A549 (cell line): ENCODE data around the gene LINC00305. TPM values are rescaled to one million over a fixed set of nuclear protein-coding genes. Genes with fewer than 3 reads are reported as not detected.

Experiments used
- ATAC-seq, 2 experiments: fragments of 200-7000 bp in 1 of 2; fragments of >200 bp in 1 of 2; cut with Nextera tagmentation in 1 of 2; cut with Tn5 transposase in 1 of 2; 3 replicates each; pipeline versions ENCODE4 v1.8.0 to v1.9.1; 2018 to 2020; ENCODE audit warnings: mild to moderate bottlenecking in 1 of 2, moderate library complexity in 1 of 2
- CTCF ChIA-PET: fragments of 300-600 bp; sonication (Branson Sonifier 250); formaldehyde crosslinking; extraction: SDS; loops from one replicate; lab custom pipeline; 2021; ENCODE audit warnings: antibody characterized with exemption, inconsistent platforms; lab: Yijun Ruan, JAX
- POLR2A ChIA-PET: fragments of 350-600 bp; formaldehyde crosslinking; extraction: SDS; loops from one replicate; lab custom pipeline; 2021; ENCODE audit warnings: antibody characterized with exemption, inconsistent platforms; lab: Yijun Ruan, JAX
- DNase-seq, 2 experiments: peaks; one replicate each; pipeline versions ENCODE4 v3.0.0 to v3.0.0-alpha.2; 2011 to 2016; ENCODE audit warnings: low read depth in 1 of 2, low spot score in 1 of 2
- FAIRE-seq: peaks from 2 replicates; lab custom pipeline; 2011; peaks lifted over from hg19 to GRCh38; lab: Jason Lieb, UNC
- H3K27ac ChIP-seq, 2 experiments: fragments of >200 bp; sonication (Bioruptor Twin); formaldehyde crosslinking; 3 replicates each; pipeline ENCODE4 v1.5.1; 2016 to 2017
- H3K4me1 ChIP-seq: fragments of >200 bp; sonication (Bioruptor Twin); formaldehyde crosslinking; 3 replicates; pipeline ENCODE4 v1.6.1; 2016
- H3K4me2 ChIP-seq: fragments of >200 bp; sonication (Bioruptor Twin); formaldehyde crosslinking; 3 replicates; pipeline ENCODE4 v1.6.1; 2016
- H3K4me3 ChIP-seq: fragments of >200 bp; sonication (Bioruptor Twin); formaldehyde crosslinking; 3 replicates; pipeline ENCODE4 v1.5.1; 2016
- H3K9me3 ChIP-seq: fragments of >200 bp; sonication (Bioruptor Twin); formaldehyde crosslinking; 3 replicates; pipeline ENCODE4 v1.6.1; 2016
- ATOH8 ChIP-seq: fragments of 250-450 bp; sonication (Bioruptor Pico); IDR thresholded peaks from 2 replicates; pipeline ENCODE4 v1.5.0; 2020; ENCODE audit warnings: low read depth, mild to moderate bottlenecking, moderate library complexity
- CBX2 ChIP-seq: fragments of 200-600 bp; sonication (generic); IDR thresholded peaks from 2 replicates; pipeline ENCODE4 v1.6.1; 2016; ENCODE audit warnings: low read depth, mild to moderate bottlenecking, borderline replicate concordance
- CBX8 ChIP-seq: fragments of 200-600 bp; sonication (generic); IDR thresholded peaks from 2 replicates; pipeline ENCODE4 v1.6.1; 2016
- CHD4 ChIP-seq: fragments of 200-600 bp; sonication (generic); IDR thresholded peaks from 2 replicates; pipeline ENCODE4 v1.6.1; 2016; ENCODE audit warnings: antibody characterized with exemption, mild to moderate bottlenecking, borderline replicate concordance
- EHMT2 ChIP-seq: fragments of 200-600 bp; sonication (generic); IDR thresholded peaks from 2 replicates; pipeline ENCODE4 v1.6.1; 2016; ENCODE audit warnings: antibody characterized with exemption, low read depth, mild to moderate bottlenecking, moderate library complexity
- ELK1 ChIP-seq: fragments of 150-350 bp; IDR thresholded peaks from 2 replicates; pipeline ENCODE4 v1.6.1; 2014; ENCODE audit warnings: low read depth, mild to moderate bottlenecking, low read length
- EP300 ChIP-seq, 2 experiments: fragments of >200 bp; sonication (Bioruptor Twin); formaldehyde crosslinking; IDR thresholded peaks; 2 replicates in 1 of 2; 3 replicates in 1 of 2; pipeline ENCODE4 v1.6.1; 2016 to 2017
- ESRRA ChIP-seq: fragments of 150-350 bp; IDR thresholded peaks from 2 replicates; pipeline ENCODE4 v1.6.1; 2014; ENCODE audit warnings: mild to moderate bottlenecking, low read length, borderline replicate concordance
- FOSB ChIP-seq: fragments of 250-450 bp; sonication (Bioruptor Pico); IDR thresholded peaks from 2 replicates; pipeline ENCODE4 v1.5.0; 2020; ENCODE audit warnings: mild to moderate bottlenecking, moderate library complexity
- GATA3 ChIP-seq: IDR thresholded peaks from 2 replicates; pipeline ENCODE4 v1.6.1; 2012; ENCODE audit warnings: borderline replicate concordance
- HMGXB4 ChIP-seq: fragments of 250-450 bp; sonication (Bioruptor Pico); IDR thresholded peaks from 2 replicates; pipeline ENCODE4 v1.5.0; 2021; ENCODE audit warnings: mild to moderate bottlenecking, moderate library complexity, borderline replicate concordance
- JUN ChIP-seq, 2 experiments: fragments of >200 bp; sonication (Bioruptor Twin); formaldehyde crosslinking; IDR thresholded peaks; 2 replicates in 1 of 2; 3 replicates in 1 of 2; pipeline ENCODE4 v1.6.1; 2016 to 2017
- MAX ChIP-seq: IDR thresholded peaks from 2 replicates; pipeline ENCODE4 v1.6.1; 2012
- MAZ ChIP-seq: fragments of 150-350 bp; IDR thresholded peaks from 2 replicates; pipeline ENCODE4 v1.6.1; 2014; ENCODE audit warnings: antibody characterized with exemption, low read depth, low read length, borderline replicate concordance
- NFE2L2 ChIP-seq: fragments of 150-350 bp; conservative IDR thresholded peaks from 2 replicates; pipeline ENCODE4 v1.6.1; 2014; ENCODE audit warnings: low read length
- POLR2A ChIP-seq: IDR thresholded peaks from 2 replicates; pipeline ENCODE4 v1.6.1; 2012; ENCODE audit warnings: mild to moderate bottlenecking, low read length
- POLR2AphosphoS2 ChIP-seq: conservative IDR thresholded peaks from 2 replicates; pipeline ENCODE4 v1.6.1; 2012; ENCODE audit warnings: low read length, improper control_type of control experiment, inconsistent platforms
- RAD21 ChIP-seq, 2 experiments: fragments of >200 bp in 1 of 2; sonication (Bioruptor Twin) in 1 of 2; formaldehyde crosslinking in 1 of 2; IDR thresholded peaks in 1 of 2; conservative IDR thresholded peaks in 1 of 2; 2 replicates in 1 of 2; 3 replicates in 1 of 2; pipeline ENCODE4 v1.6.1; 2012 to 2018; ENCODE audit warnings: inconsistent platforms in 1 of 2
- RCOR1 ChIP-seq: fragments of 150-350 bp; IDR thresholded peaks from 2 replicates; pipeline ENCODE4 v1.6.1; 2014; ENCODE audit warnings: antibody characterized with exemption, low read length, low read depth
- REST ChIP-seq: fragments of 200-600 bp; sonication (generic); IDR thresholded peaks from 2 replicates; pipeline ENCODE4 v1.6.1; 2016; ENCODE audit warnings: antibody characterized with exemption, mild to moderate bottlenecking, moderate library complexity
- RFX5 ChIP-seq: fragments of 450-650 bp; IDR thresholded peaks from 2 replicates; pipeline ENCODE4 v1.7.1; 2014; ENCODE audit warnings: antibody characterized with exemption, mild to moderate bottlenecking, moderate library complexity
- SMC3 ChIP-seq: fragments of >200 bp; sonication (Bioruptor Twin); formaldehyde crosslinking; IDR thresholded peaks from 3 replicates; pipeline ENCODE4 v1.6.1; 2018; ENCODE audit warnings: inconsistent platforms
- TFCP2L1 ChIP-seq: fragments of 250-450 bp; sonication (Bioruptor Pico); IDR thresholded peaks from 2 replicates; pipeline ENCODE4 v1.5.0; 2021; ENCODE audit warnings: mild to moderate bottlenecking
- ZC3H11A ChIP-seq: fragments of 450-650 bp; IDR thresholded peaks from 2 replicates; pipeline ENCODE4 v1.6.1; 2014; ENCODE audit warnings: antibody characterized with exemption, mild to moderate bottlenecking
- ZFP36 ChIP-seq: fragments of 450-650 bp; IDR thresholded peaks from 2 replicates; pipeline ENCODE4 v1.6.1; 2014; ENCODE audit warnings: borderline replicate concordance; ENCODE audit not compliant: partially characterized antibody
- ZSCAN20 ChIP-seq: fragments of 250-450 bp; sonication (Bioruptor Pico); IDR thresholded peaks from 2 replicates; pipeline ENCODE4 v1.8.0; 2022; ENCODE audit warnings: mild to moderate bottlenecking, moderate library complexity
- whole genome bisulfite sequencing: methylation state at CpG from one replicate; pipeline ENCODE4 v1.1.6; 2017; ENCODE audit errors: missing lambda C conversion rate; 5-methylcytosine and 5-hydroxymethylcytosine counted together
- polyA plus RNA-seq, 4 experiments: library from polyadenylated mRNA; depleted of rRNA in 3 of 4; stranded (reverse); fragments of >200 nt; fragmentation: RNase III in 1 of 4; extraction: RNeasy Plus Mini Kit Qiagen cat#74134 plus additional on column Dnase treatment in 1 of 4; gene quantifications; 2 replicates in 3 of 4; 3 replicates in 1 of 4; pipeline ENCODE4 v1.2.3, GENCODE V29; 2011 to 2017

The LINC00305 gene
- polyA plus RNA-seq, 2 of the 4 experiments (the other 2 are of a cell fraction) = not detected

- no peak overlapping the region for H3K27ac ChIP-seq
- POLR2A ChIA-PET = no interaction called here
- CTCF ChIA-PET = no interaction called here
Measured at GRCh38 chr18:64097497-64097896, 51.4 kb downstream of the LINC00305 start.

GRCh38 chr18:64095056-64095455 lies 53.8 kb downstream of the LINC00305 start:
- ATAC-seq (no peak), DNase-seq (no peak), FAIRE-seq (no peak)
- H3K9me3 ChIP-seq = no peaks in the 10 kb centered on the region
- 24% methylated on average over 1 of the region's 1 CpG for WGBS
- POLR2A ChIA-PET = no interaction called here
- H3K27ac ChIP-seq = no peak overlapping the region
- H3K4me3 ChIP-seq = no peak overlapping the region
- no peaks in the 10 kb centered on the region for H3K4me1 ChIP-seq
- CTCF ChIA-PET = interaction anchor here (0.8 kb wide), 1 partner anchor 9 kb away, joined by 3 read pairs; no protein-coding TSS in a partner anchor
- H3K4me2 ChIP-seq = no peak overlapping the region
- TF ChIP-seq ZC3H11A (no peak), HMGXB4 (no peak), EHMT2 (no peak), POLR2AphosphoS2 (no peak), ZFP36 (no peak), FOSB (CRISPR knock-in tag) (no peak), CBX2 (no peak), CHD4 (no peak), RAD21 (conservative IDR thresholded peaks at IDR 0.05 in 1 of 2, IDR thresholded peaks at IDR 0.05 in 1 of 2) (no peak), EP300 (IDR thresholded peaks at IDR 0.05) (no peak), JUN (IDR thresholded peaks at IDR 0.05) (no peak), ZSCAN20 (CRISPR knock-in tag) (no peak), NFE2L2 (no peak)

More at GRCh38 chr18:64097497-64097896, 51.4 kb downstream of the LINC00305 start:
- H3K4me2 ChIP-seq = no peak overlapping the region
- 66% methylated on average over 3 of the region's 3 CpGs for WGBS
- H3K9me3 ChIP-seq = no peaks in the 10 kb centered on the region
- no peak for FAIRE-seq
- no peaks in the 10 kb centered on the region for H3K4me1 ChIP-seq
- TF ChIP-seq TFCP2L1 (CRISPR knock-in tag) (no peak), GATA3 (no peak), EP300 (IDR thresholded peaks at IDR 0.05) (no peak), ESRRA (no peak), CBX8 (no peak), POLR2AphosphoS2 (no peak), SMC3 (no peak), EHMT2 (no peak), RFX5 (no peak), ELK1 (no peak), JUN (IDR thresholded peaks at IDR 0.05) (no peak), RCOR1 (no peak), CHD4 (no peak), FOSB (CRISPR knock-in tag) (no peak), MAZ (no peak), REST (no peak), ATOH8 (CRISPR knock-in tag) (no peak), POLR2A (no peak), MAX (no peak)
- ATAC-seq = no peak
- no peak for DNase-seq
- H3K4me3 ChIP-seq = no peak overlapping the region
